Measurements from ENCODE around the gene YTHDF1.

Gene YTHDF1

DNA sequence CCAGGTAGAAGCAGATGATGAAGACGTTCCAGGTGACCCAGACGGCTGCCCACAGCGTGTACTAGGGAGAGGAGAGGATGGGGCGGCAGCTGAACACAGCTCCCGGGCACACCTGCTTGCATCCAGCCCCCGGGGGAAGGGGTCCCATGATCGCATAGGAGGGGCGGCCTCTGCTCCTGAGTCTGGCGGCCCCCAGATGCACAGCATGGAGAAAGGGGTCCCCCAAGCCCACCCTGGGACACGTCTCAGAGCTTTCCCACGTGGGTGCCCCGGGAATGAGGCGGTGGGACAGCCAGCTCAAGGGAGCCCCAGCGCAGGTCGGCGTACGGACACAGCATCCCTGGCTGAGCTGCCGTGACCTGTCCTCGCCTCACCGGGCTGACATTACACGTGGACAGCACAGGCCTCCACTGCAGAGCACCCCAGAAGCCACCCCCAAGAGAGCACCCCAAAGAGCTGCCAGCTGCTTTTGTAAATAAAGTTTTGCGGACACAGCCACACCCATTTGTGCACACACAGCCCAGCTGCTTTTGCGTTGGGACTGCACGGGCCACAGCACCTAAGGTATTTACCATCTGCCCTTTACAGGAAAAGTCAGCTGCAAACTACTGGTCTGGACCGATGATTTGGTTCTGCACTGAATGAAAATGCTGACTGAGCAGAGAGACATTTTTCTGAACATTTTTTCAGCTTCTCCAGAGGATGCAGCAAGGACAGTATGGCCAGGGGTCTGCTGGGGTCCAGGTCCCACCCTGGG, 33.1 kb upstream of the YTHDF1 start:
- no peak for DNase-seq

- DNase-seq = no peak
These were observed 31.8 kb upstream of the YTHDF1 start for GRCh38 chr20:63247671-63248228.

- DNase-seq = no peak
These were observed 30.8 kb upstream of the YTHDF1 start for GRCh38 chr20:63246490-63247288.

GRCh38 chr20:63244468-63244867, 28.5 kb upstream of the YTHDF1 start:
- DNase-seq = no peak

DNA sequence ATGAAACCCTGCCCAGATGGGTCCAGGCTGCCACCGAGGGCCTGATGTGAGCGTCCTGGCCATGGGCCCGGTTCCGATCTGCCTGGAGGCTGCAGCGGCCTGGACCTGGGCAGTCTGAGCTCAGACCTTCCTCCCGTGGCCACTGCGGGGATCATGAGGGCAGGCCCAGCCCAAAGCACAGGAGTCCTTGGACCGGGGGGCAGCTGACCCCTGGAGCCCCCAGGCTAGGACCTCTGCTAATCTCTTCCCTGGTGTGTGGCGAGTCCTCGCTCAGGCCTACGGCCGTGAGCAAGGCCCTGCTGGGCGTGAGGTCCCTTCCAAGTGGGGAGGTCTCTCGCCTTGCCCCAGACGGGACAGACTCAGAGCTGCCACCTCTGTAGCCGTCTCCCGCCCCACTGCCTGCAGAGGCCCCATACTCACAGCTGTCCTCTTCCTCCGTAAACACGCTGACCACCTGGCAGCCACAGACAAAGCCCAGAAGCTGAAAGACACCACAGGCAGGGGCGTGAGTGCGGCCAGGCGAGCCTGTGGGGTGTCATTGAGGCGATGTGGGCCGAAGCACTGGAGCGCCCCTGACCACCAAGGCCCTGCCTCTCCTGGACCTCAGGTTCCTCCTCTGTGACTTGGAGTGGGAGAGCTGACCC, 27.8 kb upstream of the YTHDF1 start:
- no peak for DNase-seq

DNA sequence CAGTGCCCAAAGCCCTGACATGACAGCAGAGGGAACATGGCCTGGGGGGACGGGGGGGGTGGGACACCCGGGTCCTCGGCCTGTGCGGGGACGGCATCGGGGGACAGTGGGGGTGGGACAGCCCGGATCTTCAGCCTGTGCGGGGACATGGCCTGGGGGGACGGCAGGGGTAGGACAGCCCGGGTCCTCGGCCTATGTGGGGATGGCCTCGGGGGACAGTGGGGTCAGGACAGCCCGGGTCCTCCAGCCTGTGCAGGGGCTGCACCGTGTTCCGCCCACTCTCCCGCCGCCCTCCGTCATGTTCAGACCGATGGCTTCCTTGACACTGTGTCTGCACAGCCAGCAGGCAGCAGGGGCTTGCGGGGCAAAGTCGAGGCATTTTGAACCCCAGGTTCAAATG, 26.8 kb upstream of the YTHDF1 start:
- no peak for DNase-seq

DNA sequence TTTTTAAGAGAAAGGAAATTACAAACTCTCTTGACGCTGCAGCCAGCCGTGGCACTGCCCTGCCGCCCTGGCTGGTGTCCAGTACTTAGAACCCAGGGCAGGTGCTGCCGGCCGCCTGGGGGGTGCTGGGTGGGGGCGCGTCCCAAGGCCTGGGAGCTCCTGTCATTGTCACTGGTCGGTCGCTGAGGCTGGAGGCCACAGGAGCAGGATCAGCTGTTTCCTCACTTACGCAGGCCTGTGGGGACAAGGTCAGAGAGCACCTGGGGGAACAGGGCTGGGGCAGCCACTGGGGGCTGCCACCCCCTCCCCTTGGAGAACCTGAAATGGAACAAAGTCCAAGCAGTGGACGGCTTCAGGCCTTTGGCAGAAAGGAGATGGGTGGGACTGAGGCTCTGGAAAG, 25.3 kb upstream of the YTHDF1 start:
- no peak for DNase-seq

GRCh38 chr20:63240004-63240403, 24.1 kb upstream of the YTHDF1 start:
- no peak for DNase-seq

- no peak for DNase-seq
These were observed 23.5 kb upstream of the YTHDF1 start for GRCh38 chr20:63239431-63239830.

DNA sequence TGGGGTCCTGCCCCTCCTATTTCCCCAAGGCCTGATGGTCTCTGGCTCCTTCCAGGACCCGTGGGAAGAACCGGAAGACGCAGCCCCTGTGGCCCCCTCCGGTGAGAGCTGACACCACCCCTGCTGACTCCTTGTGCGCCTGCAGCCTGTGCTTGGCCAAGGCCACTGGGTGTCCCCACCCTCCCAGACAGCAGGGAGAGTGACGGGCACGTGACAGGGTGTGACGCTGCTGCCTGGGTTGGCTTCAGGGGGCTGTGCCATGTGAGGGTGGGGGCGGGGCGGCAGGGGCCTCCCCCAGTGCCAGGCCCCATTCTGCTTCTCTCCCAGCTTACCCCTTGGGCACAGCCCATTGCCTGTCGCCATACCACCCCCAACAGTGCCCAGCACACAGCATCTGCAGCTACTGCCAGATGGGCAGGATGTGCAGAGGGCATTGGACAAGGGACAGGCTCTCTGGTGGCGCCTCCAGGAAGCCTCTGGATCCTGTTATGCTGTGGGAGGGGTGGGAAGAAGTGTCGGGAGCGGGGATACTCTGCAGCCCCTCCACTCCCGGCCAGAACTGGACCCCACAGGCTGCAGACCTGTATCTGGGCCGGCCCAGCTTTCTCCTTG, 22.7 kb upstream of the YTHDF1 start:
- DNase-seq = no peak

DNA sequence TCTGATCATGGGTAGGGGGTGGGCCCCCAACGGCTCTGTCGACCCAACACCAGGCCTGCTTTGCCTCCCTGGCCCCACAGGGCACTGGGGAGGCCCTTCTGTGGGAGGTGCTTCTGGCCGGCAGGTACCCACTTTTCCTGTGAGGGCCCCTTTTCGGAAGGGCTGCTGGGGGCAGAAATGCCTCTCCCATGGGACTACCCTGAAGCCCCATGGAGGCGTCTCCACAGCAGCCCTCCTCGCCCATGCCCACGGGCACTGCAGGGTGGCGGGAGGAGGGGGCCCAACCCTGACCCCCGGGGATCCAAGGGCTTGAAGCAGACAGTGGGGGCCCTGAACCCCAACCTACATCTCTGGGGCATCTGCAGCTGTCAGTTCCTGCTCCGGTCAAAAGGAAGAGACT, 22.1 kb upstream of the YTHDF1 start:
- DNase-seq = no peak

GRCh38 chr20:63236116-63236837, 20.3 kb upstream of the YTHDF1 start:
- DNase-seq = no peak

- DNase-seq = no peak
These were observed 19.6 kb upstream of the YTHDF1 start, which contains the start of gene BIRC7 for GRCh38 chr20:63235399-63235983. Gene BIRC7, plus strand, starts transcription at chr20:63235905. Its CDS starts 192 bp downstream, at chr20:63236097.

DNA sequence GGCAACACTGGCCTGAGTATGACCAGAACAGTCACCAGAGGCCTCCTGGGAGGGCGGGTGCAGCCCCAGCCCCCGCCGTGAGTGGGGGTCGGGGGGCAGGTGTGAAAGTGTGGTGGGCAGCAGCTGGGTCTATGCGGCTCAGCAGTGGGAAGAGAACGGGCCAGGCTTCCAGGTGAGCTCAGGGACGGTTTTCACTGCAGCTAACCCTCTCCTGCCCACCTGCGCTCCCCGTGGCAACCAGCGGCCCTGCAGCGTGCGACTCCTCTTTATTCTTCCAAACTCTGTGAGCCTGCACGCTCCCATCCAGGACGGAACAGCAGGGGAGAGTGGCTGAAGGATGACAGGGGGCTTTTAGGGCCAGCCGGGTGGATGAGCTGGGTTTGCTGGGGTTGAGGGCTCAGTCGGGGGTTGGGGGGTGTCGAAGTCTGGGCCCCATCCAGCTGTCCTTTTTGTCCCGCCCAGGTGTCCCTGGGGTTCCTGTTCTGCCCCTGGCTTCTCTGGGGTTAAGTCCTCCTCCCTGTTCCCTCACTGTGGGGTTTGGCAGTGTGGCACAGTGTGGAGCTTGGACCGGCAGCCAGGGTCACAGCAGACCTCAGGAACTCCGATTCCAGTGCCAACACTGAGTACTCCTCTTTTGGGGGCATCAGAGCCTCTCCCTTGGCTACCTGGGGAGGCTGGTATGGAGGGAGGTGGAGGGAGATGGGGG, 18.9 kb upstream of the YTHDF1 start:
- no peak for DNase-seq

GRCh38 chr20:63233924-63234323, 18.0 kb upstream of the YTHDF1 start:
- no peak for DNase-seq

GRCh38 chr20:63233061-63233344, 17.1 kb upstream of the YTHDF1 start:
- no peak for DNase-seq

DNA sequence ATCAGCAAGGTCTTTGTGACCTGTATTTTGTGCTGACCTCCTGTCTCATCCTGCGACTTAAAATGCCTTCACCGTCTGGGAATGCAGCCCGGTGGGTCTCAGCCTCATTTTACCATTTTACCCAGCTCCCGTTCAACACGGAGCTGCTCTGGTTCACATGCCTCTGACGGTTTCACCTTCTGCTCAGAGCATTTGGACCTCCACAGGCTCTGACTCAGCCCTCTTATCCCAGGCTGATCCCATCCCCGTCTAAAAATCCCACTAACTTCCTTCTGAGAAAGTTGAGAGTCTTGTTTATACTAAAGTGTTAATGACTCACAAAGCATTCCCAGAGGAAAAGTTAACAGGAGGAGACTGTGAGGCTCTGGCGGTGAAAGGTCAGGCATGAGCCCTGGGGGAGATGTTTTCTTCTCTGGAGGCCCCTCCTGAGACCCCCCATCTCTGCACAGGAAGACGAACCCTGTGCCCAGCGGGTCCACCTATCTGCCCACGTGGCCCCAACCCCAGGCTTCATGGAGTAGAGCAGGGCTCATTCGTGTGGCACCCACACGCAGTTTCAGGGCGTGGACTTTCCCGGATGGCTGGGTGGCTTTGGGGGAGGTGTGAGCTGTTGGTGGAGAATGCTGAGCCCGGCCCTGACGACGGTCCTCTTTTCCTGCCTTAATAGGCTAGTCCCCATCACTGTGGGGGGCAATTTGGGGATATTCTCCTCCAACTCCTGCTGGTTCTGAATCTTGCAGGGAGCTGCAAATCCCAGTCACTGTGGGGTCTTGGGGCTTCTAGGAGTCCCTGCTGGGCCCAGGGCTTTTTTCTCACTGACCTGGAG, 16.5 kb upstream of the YTHDF1 start:
- peak; percentile 37 for DNase-seq

DNA sequence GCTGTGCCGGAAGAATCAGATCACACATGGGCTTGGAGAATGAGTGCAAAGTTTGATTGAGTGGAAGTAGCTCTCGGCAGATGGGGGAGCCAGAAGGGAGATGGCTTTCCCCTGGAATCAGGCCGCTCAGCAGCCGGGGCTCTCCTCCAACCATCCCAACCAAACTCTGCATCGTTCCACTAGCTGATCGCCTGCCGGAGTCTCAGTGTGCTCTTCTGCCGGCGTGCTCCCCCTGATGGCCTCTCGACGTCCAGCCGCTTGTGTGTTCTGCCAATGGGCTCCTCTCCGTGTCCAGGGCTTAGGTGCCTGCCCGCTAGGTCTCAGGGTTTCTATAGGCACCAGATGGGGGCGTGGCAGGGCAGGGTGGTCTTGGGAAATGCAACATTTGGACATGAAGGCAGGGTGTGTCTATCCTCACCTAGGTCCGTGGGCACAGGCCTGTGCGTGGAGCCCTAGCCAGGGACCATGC, 14.9 kb upstream of the YTHDF1 start:
- DNase-seq = no peak

DNA sequence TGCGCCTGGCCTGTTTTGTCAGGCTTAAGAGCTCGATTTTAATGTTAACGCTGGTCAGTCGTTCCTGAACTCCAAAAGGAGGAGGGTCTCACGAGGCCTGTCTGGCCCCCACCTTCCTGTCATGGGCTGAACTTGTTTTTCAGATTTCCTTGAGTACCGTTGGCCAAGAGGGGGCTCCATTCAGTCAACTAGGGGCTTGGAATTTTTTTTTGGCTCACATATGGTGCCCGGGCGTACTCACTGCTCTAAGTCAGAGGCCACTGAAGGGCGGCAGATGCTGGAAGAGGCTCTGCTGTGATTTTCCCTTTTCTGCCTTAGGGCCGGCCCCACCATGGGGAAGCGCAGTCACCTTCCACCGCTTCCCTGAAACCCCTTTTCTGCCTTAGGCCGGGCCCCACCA, 12.9 kb upstream of the YTHDF1 start:
- DNase-seq = no peak

- DNase-seq = no peak
These were observed 11.3 kb upstream of the YTHDF1 start for GRCh38 chr20:63227260-63227659.

Data from GOT3 (cell line).